Measurements from ENCODE around the gene KBTBD12.
"Not testable (repeated sequence)": the region's sequence is repeated elsewhere in the genome, so short reads cannot be mapped to it uniquely, and the experiment has no call there.

The KBTBD12 gene

GRCh38 chr3:127915115-127915936, at the start of gene KBTBD12:
KBTBD12 (plus strand) TSS chr3:127915232; CDS start chr3:127923062, 7,830 bp downstream.
- DNase-seq, result peak; percentile 72

GRCh38 chr3:127865941-127866340, 49.1 kb upstream of the KBTBD12 start:
- DNase-seq, result no peak

- DNase-seq, result no peak
These were observed 47.6 kb upstream of the KBTBD12 start for GRCh38 chr3:127867412-127867811.

GRCh38 chr3:127867986-127868385, 47.0 kb upstream of the KBTBD12 start:
- DNase-seq, result no peak

- no peak for DNase-seq
These were observed 44.9 kb upstream of the KBTBD12 start for GRCh38 chr3:127870156-127870555.

- not testable (repeated sequence) for DNase-seq
These were observed 40.9 kb upstream of the KBTBD12 start for GRCh38 chr3:127874097-127874496.

- no peak for DNase-seq
These were observed 33.4 kb upstream of the KBTBD12 start for GRCh38 chr3:127881586-127881985.

GRCh38 chr3:127884041-127884440, 31.0 kb upstream of the KBTBD12 start:
- DNase-seq, result no peak

GRCh38 chr3:127886231-127886955, 28.6 kb upstream of the KBTBD12 start:
- DNase-seq, result no peak

GRCh38 chr3:127886956-127887231, 28.1 kb upstream of the KBTBD12 start:
- DNase-seq, result no peak

GRCh38 chr3:127887321-127887720, 27.7 kb upstream of the KBTBD12 start:
- no peak for DNase-seq

- DNase-seq, result no peak
These were observed 26.9 kb upstream of the KBTBD12 start for GRCh38 chr3:127888156-127888555.

- peak; percentile 34 for DNase-seq
These were observed 26.4 kb upstream of the KBTBD12 start for GRCh38 chr3:127888564-127889107.

- no peak for DNase-seq
These were observed 25.6 kb upstream of the KBTBD12 start for GRCh38 chr3:127889461-127889863.

- DNase-seq, result no peak
These were observed 24.9 kb upstream of the KBTBD12 start for GRCh38 chr3:127889976-127890650.

GRCh38 chr3:127890651-127891290, 24.3 kb upstream of the KBTBD12 start:
- DNase-seq, result not testable (repeated sequence)

GRCh38 chr3:127894481-127894880, 20.6 kb upstream of the KBTBD12 start:
- DNase-seq, result no peak

GRCh38 chr3:127899200-127899599, 15.8 kb upstream of the KBTBD12 start:
- DNase-seq, result no peak

GRCh38 chr3:127899766-127900165, 15.3 kb upstream of the KBTBD12 start:
- DNase-seq, result no peak

GRCh38 chr3:127900536-127900935, 14.5 kb upstream of the KBTBD12 start:
- no peak for DNase-seq

GRCh38 chr3:127902486-127902885, 12.5 kb upstream of the KBTBD12 start:
- no peak for DNase-seq

GRCh38 chr3:127903611-127904375, 11.2 kb upstream of the KBTBD12 start:
- no peak for DNase-seq
